Activated CD4-positive, alpha-beta T cell treated with anti-CD3 and anti-CD28 coated beads for 36 hours (primary cell): ENCODE results near the gene DNMT3A. TPM values are rescaled to one million over a fixed set of nuclear protein-coding genes. Genes with fewer than 3 reads are reported as not detected.
A peak's percentile ranks its signal among the peaks of the same experiment; 100 is the strongest.

Experiments
- ATAC-seq: fragments of 200-7000 bp; cut with Tn5 transposase; one replicate; pipeline ENCODE4 v1.10.0; 2021; ENCODE audit warnings: mild to moderate bottlenecking, moderate library complexity
- CTCF ChIA-PET: fragments of 350-600 bp; sonication (Branson Sonifier 250); formaldehyde crosslinking; loops from one replicate; lab custom pipeline; 2021; ENCODE audit warnings: antibody characterized with exemption; lab: Charles Lee
- POLR2A ChIA-PET: fragments of 350-600 bp; sonication (Branson Sonifier 250); formaldehyde crosslinking; loops from one replicate; lab custom pipeline; 2021; ENCODE audit warnings: antibody characterized with exemption, inconsistent platforms; lab: Charles Lee
- DNase-seq: peaks from one replicate; pipeline ENCODE4 v3.0.0-alpha.2; 2020
- H3K27ac Mint-ChIP-seq: one replicate; pipeline ENCODE4 v1.8.0; 2021; ENCODE audit warnings: mixed read lengths
- H3K27me3 Mint-ChIP-seq: one replicate; pipeline ENCODE4 v1.8.0; 2021; ENCODE audit warnings: mixed read lengths
- H3K36me3 Mint-ChIP-seq: one replicate; pipeline ENCODE4 v1.8.0; 2021; ENCODE audit warnings: low read depth, mixed read lengths
- H3K4me1 Mint-ChIP-seq: one replicate; pipeline ENCODE4 v1.8.0; 2021; ENCODE audit warnings: mixed read lengths
- H3K4me3 Mint-ChIP-seq: one replicate; pipeline ENCODE4 v1.8.0; 2021; ENCODE audit warnings: mild to moderate bottlenecking, moderate library complexity, mixed read lengths
- H3K9me3 Mint-ChIP-seq: one replicate; pipeline ENCODE4 v1.8.0; 2021; ENCODE audit warnings: low read depth, mixed read lengths
- intact Hi-C, 2 experiments: fragments of 100-400 bp; cut with DNase I in 1 of 2; cut with micrococcal nuclease in 1 of 2; formaldehyde crosslinking; loops; one replicate each; pipeline versions ENCODE4 v1.14.2 to v1.15.1; 2022 to 2024; cut with DNase I, micrococcal nuclease
- microRNA-seq: library from miRNA; unstranded; fragments of <30 nt; microRNA quantifications from one replicate; pipeline ENCODE4 v1.2.0, GENCODE V29; 2021; ENCODE audit warnings: borderline replicate concordance
- total RNA-seq, 2 experiments: library from RNA; stranded (reverse); gene quantifications; one replicate each; pipeline ENCODE4 v1.2.3, GENCODE V29; 2021

DNMT3A gene
- total RNA-seq, 2 experiments from 2014 or later: 62.3 to 76.2 TPM

GRCh38 chr2:25184254-25184653 is 157.5 kb downstream of the DNMT3A start:
- Mint-ChIP-seq H3K4me3 (no peak overlapping the region), H3K36me3 (no peaks in the 10 kb centered on the region), H3K4me1 (no peaks in the 10 kb centered on the region), H3K27ac (no peak overlapping the region), H3K9me3 (no peaks in the 10 kb centered on the region), H3K27me3 (peaks cover 4% of the 10 kb centered on the region)
- DNase-seq (no peak), ATAC-seq (no peak)
- ChIA-PET CTCF (interaction anchor here (0.7 to 0.9 kb wide), 3 partner anchors 11 to 209 kb away, joined by 3 read pairs; no protein-coding TSS in a partner anchor), POLR2A (no interaction called here)
- intact Hi-C loops: no loop called here

- DNase-seq: no peak
- Mint-ChIP-seq H3K4me3 (no peak overlapping the region), H3K27me3 (peaks cover 5% of the 10 kb centered on the region), H3K9me3 (no peaks in the 10 kb centered on the region), H3K36me3 (no peaks in the 10 kb centered on the region), H3K27ac (no peak overlapping the region), H3K4me1 (no peaks in the 10 kb centered on the region)
- ChIA-PET POLR2A (no interaction called here), CTCF (interaction anchor here (0.5 kb wide), 1 partner anchor 34 kb away, joined by 3 read pairs; no protein-coding TSS in a partner anchor)
- intact Hi-C loops: no loop called here
- no peak for ATAC-seq
Measured at GRCh38 chr2:25178976-25179375, 162.7 kb downstream of the DNMT3A start.

Small RNA genes within 50 kb of the gene (microRNA-seq; reads per million reads assigned to microRNA genes)
- gene MIR1301: 463 reads per million, percentile 80 among the genes with 10 or more reads in this experiment

Other genes starting within 250 kb of the DNMT3A start
- gene POMC, start 173.3 kb downstream of the DNMT3A start, total RNA-seq: 1 to 10 TPM; 5.7 to 8.3 TPM